Lower leg skin (tissue), 4 donors: Measurements from ENCODE around the gene CAVIN1. TPM values are rescaled to one million over a fixed set of nuclear protein-coding genes. Genes with fewer than 3 reads are reported as not detected.
"Not testable (repeated sequence)": the region's sequence is repeated elsewhere in the genome, so short reads cannot be mapped to it uniquely, and the experiment has no call there.

Source experiments
- DNase-seq, 2 donors: peaks; one replicate each; pipeline ENCODE4 v3.0.0-alpha.2; 2019; ENCODE audit warnings: low spot score in 2 of 2
- H3K4me3 ChIP-seq: fragments of 200-600 bp; sonication (generic); 2 replicates; pipeline ENCODE4 v1.5.1; 2017; ENCODE audit warnings: mild to moderate bottlenecking, low read depth; ENCODE audit not compliant: poor library complexity, severe bottlenecking
- POLR2A ChIP-seq, 2 donors: fragments of 450-650 bp; IDR thresholded peaks; one replicate each; pipeline ENCODE4 v1.6.1; 2016 to 2017; ENCODE audit warnings: antibody characterized with exemption in 2 of 2, mild to moderate bottlenecking in 1 of 2, moderate library complexity in 1 of 2
- WGBS, 2 donors: methylation state at CpG; one replicate each; pipeline ENCODE4 v1.1.5; 2018; 5-methylcytosine and 5-hydroxymethylcytosine counted together
- intact Hi-C: fragments of 100-400 bp; cut with DNase I; formaldehyde crosslinking; loops from one replicate; pipeline ENCODE4 v1.15.0; 2023; ENCODE audit warnings: low total_unique reads
- total RNA-seq, 4 donors: library from RNA; depleted of rRNA; stranded (reverse); fragments of >200 nt; gene quantifications; one replicate each; pipeline ENCODE4 v1.1.0, GENCODE V29; 2016
- TF ChIP-seq, protein P1 (sequence below), 3 donors: fragments of 450-650 bp; IDR thresholded peaks; one replicate each; pipeline ENCODE4 v1.5.1; 2016; ENCODE audit warnings: antibody characterized with exemption in 3 of 3, mild to moderate bottlenecking in 3 of 3, moderate library complexity in 2 of 3

The CAVIN1 gene
- total RNA-seq, 4 donors from 2014 or later = 171 to 336 (median 255) TPM

DNA sequence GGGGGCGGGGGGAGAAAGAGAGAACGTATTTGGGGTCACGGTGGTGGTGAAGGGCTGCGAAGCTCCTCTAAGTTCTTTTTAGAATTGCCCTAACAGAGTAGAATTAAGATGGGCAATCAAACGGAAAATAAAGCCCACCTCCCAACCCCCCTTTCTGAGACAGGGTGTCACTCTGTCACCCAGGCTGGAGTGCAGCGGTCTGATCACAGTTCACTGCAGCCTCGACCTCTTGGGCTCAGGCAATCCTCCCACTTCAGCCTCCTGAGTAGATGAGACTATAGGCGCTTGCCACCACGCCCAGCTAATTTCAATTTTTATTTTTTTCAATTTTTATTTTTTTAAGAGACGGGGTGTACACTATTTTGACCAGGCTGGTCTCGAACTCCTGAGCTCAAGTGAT is 710 bp upstream of the CAVIN1 start:
- no peak for DNase-seq
- 53 to 56% methylated on average over 11 of the region's 11 CpGs for WGBS, 2 donors
- TF ChIP-seq POLR2A (IDR thresholded peaks at IDR 0.05) = no peak
- H3K4me3 ChIP-seq = no peak overlapping the region
- intact Hi-C loops = loop anchor here (5.0 kb wide), 1 partner anchor 104 kb away; no protein-coding TSS in a partner anchor

DNA sequence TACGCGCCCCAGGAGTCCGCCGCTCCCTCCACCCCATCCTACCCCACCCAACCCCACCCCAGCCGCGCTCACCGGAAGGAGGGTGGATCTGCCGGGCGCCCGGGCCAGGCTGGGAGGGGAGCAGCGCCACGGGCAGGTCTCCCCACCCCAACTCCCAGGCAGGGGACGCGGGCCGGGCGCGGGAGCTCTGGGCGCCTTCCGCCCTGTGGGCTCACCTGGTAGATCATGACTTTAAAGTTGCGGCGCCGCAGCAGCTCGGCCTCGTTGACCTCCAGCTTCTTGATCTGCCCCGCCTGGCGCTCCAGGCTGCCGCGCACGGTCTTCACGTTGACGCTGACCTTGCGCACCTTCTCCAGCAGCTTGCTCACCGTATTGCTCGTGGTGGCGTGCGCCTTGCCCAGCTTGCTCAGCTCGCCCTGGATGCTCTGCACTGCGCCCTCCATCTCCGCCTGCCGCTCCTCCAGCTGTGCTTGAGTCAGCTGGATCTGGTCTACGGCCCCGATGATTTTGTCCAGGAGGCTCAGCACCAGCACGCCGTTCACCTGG is 571 bp downstream of the CAVIN1 start:
- intact Hi-C loops = loop anchor here (5.0 kb wide), 1 partner anchor 105 kb away; no protein-coding TSS in a partner anchor
- no peak for DNase-seq
- 0 to 3% methylated on average over 12 to 40 of the region's 44 CpGs for WGBS, 2 donors
- H3K4me3 ChIP-seq = peak overlapping the region; percentile 81
- no peak for TF ChIP-seq POLR2A (IDR thresholded peaks at IDR 0.05)
- TF ChIP-seq, protein P1, sequence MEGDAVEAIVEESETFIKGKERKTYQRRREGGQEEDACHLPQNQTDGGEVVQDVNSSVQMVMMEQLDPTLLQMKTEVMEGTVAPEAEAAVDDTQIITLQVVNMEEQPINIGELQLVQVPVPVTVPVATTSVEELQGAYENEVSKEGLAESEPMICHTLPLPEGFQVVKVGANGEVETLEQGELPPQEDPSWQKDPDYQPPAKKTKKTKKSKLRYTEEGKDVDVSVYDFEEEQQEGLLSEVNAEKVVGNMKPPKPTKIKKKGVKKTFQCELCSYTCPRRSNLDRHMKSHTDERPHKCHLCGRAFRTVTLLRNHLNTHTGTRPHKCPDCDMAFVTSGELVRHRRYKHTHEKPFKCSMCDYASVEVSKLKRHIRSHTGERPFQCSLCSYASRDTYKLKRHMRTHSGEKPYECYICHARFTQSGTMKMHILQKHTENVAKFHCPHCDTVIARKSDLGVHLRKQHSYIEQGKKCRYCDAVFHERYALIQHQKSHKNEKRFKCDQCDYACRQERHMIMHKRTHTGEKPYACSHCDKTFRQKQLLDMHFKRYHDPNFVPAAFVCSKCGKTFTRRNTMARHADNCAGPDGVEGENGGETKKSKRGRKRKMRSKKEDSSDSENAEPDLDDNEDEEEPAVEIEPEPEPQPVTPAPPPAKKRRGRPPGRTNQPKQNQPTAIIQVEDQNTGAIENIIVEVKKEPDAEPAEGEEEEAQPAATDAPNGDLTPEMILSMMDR (IDR thresholded peaks at IDR 0.05) = no peak

DNA sequence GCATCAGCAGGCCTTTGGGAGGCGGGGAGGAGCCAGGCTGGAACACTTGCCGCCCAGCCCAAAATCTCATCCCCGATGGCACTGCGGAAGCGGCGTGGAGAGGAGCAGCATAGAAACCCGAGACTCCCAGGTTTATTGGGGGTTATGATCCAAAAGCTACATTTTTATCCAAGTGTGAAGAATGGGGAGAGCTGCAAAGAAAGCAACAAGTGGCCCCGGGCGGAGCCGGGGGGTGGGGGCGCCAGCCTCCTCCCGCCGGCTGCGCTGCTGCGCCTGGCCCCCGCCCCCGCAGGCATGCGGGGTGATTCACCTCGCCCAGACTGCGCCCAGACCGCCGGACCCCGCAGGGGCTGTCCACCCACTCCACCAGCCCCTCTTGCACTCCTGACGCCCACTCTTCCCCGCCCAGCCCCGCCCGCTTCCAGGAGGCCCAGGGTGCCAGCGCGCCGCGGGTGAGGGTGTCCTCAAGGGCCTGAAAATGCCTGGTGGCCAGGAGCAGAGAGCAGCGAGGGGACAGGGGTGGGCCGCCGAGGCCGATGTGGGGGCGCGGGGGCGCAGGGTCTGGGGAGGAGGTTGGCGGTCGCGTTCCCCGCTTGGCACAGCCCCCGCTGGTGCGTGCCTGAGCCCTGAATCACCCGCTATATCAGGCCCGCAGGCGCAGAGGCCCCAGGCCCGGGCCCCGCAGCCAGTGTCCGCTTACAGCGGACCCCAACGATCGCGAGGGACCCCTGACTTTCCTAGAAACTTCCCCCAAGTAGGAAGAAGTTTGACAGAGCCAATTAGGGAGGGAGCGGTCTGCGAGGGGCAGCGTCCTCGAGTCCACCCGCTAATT is 1.3 kb downstream of the CAVIN1 start:
- no peak for DNase-seq
- intact Hi-C loops = loop anchor here (5.0 kb wide), 1 partner anchor 106 kb away; no protein-coding TSS in a partner anchor
- TF ChIP-seq, protein P1 (IDR thresholded peaks at IDR 0.05) = no peak
- TF ChIP-seq POLR2A (IDR thresholded peaks at IDR 0.05) = no peak
- peak overlapping the region; percentile 81 for H3K4me3 ChIP-seq
- 2 to 3% methylated on average over 53 of the region's 59 CpGs for WGBS, 2 donors

DNA sequence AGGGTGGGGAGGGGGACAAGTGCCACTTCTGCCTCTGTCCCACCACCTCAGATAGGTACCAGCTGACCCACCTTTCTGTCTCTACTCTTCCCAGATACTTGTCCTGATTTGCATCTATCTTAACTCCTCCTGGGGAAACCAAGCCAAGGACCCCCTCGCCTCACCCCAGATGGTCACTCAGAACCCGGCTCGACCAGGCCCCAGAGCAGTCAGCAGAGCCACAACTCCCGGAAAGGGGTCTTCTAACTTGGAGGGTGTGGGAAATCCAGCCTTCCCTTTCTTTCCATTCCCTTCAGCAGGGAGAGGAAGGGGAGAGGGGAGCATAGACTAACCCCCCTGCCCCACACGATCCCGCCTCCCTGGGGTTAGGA is 1.9 kb downstream of the CAVIN1 start:
- no peak for DNase-seq
- TF ChIP-seq POLR2A (IDR thresholded peaks at IDR 0.05) = no peak
- TF ChIP-seq, protein P1 (IDR thresholded peaks at IDR 0.05) = no peak
- intact Hi-C loops = loop anchor here (5.0 kb wide), 1 partner anchor 106 kb away; no protein-coding TSS in a partner anchor
- 6 to 7% methylated on average over 6 of the region's 6 CpGs for WGBS, 2 donors
- H3K4me3 ChIP-seq = peak overlapping the region; percentile 81

DNA sequence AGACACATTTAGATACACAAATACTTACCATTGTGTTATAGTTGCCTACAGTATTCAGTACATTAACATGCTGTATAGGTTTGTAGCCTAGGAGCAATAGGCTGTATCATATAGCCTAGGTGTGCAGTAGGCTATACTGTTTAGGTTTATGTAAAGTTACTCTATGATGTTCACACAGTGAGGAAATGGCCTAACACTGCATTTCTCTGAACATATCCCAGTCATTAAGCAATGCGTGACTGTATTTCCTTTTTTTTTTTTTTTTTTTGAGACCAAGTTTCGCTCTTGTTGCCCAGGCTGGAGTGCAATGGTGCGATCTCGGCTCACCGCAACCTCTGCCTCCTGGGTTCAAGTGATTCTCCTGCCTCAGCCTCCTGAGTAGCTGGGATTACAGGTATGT is 5.1 kb downstream of the CAVIN1 start:
- WGBS, 2 donors = 72 to 89% methylated on average over 5 of the region's 5 CpGs
- DNase-seq, H3K4me3 ChIP-seq, intact Hi-C loops: not testable (repeated sequence)

DNA sequence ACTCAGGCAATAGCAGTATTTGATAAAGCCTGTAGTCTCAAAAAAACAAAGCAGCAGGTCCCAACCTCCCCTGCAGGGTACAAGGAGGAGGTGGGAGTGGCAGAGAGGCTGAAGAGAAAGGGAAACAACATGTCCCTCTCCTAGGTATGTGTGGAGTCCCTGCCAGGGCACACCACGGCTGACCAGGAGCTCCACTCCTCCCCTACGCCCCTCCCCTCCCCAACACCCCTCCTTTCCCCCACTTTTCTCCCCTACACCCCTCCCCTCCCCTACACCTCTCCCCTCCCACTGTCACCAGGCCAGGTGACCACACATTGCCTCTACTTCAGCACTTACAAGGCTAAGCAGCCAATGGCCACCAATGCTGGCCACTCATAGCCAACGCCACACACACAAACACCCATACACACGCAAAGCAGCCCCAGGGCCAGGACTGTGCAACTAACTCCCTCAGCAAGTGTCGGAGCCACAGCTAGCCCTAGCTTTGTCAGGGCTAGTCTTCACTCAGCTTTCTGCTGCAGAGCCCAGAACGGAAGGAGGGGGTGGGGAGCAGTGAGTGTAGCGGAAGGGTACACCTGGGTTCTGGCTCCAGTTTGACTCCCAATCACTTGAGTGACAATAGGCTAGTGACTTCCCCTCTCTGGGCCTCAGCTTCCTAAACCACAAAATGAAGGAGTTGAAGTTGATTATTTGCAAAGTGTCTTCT is 8.2 kb downstream of the CAVIN1 start:
- H3K4me3 ChIP-seq = no peak overlapping the region
- intact Hi-C loops = no loop called here
- TF ChIP-seq, protein P1 (IDR thresholded peaks at IDR 0.05) = no peak
- TF ChIP-seq POLR2A (IDR thresholded peaks at IDR 0.05) = no peak
- DNase-seq = no peak
- 36 to 38% methylated on average over 5 to 7 of the region's 7 CpGs for WGBS, 2 donors
